ENCODE data around the gene MIF. TPM values are rescaled to one million over a fixed set of nuclear protein-coding genes. Genes with fewer than 3 reads are reported as not detected.

MIF gene
- total RNA-seq, 2 donors from 2014 or later: 152 to 157 TPM

Other genes with a start within 250 kb of the MIF start
- not detected for gene RGL4, start 203.4 kb upstream of the MIF start, total RNA-seq
- gene ZNF70, start 143.3 kb upstream of the MIF start, total RNA-seq: 10 to 100 TPM in 1 of 2 donors, 1 to 10 TPM in 1; 8.4 to 13.8 TPM
- gene VPREB3, start 140.0 kb upstream of the MIF start, total RNA-seq: not detected
- not detected for gene C22orf15, start 131.4 kb upstream of the MIF start, total RNA-seq
- gene CHCHD10, start 126.4 kb upstream of the MIF start, total RNA-seq: 10 to 100 TPM in 1 of 2 donors, not detected in 1; 19.4 TPM
- 10 to 100 TPM in 1 of 2 donors, 1 to 10 TPM in 1; 2.0 to 10.2 TPM for gene MMP11, start 121.5 kb upstream of the MIF start, total RNA-seq
- 10 to 100 TPM; 43.5 to 50.0 TPM for gene SMARCB1, start 107.4 kb upstream of the MIF start, total RNA-seq
- gene DERL3, start 55.4 kb upstream of the MIF start, total RNA-seq: 1 to 10 TPM; 2.5 to 3.0 TPM
- 10 to 100 TPM in 1 of 2 donors, 1 to 10 TPM in 1; 9.2 to 25.5 TPM for gene SLC2A11, start 36.5 kb upstream of the MIF start, total RNA-seq
- gene GSTT2B, start 66.8 kb downstream of the MIF start, total RNA-seq: 1 to 10 TPM in 1 of 2 donors, not detected in 1; 3.6 TPM
- gene DDTL, start 72.5 kb downstream of the MIF start, total RNA-seq: 1 to 10 TPM in 1 of 2 donors, not detected in 1; 5.4 TPM
- gene DDT, start 80.1 kb downstream of the MIF start, total RNA-seq: 10 to 100 TPM; 38.8 to 45.5 TPM
- not detected for gene GSTT2, start 85.8 kb downstream of the MIF start, total RNA-seq
- not detected for gene GSTT4, start 111.1 kb downstream of the MIF start, total RNA-seq
- gene CABIN1, start 116.9 kb downstream of the MIF start, total RNA-seq: 10 to 100 TPM; 77.7 to 91.5 TPM